HG03196 (cell line): Measurements from ENCODE around the gene AGBL5.
"Not testable (repeated sequence)": the region's sequence is repeated elsewhere in the genome, so short reads cannot be mapped to it uniquely, and the experiment has no call there.

ENCODE experiments used
- ATAC-seq: cut with Tn5 transposase; IDR thresholded peaks from one replicate; pipeline ENCODE4 v1.9.1; 2021; ENCODE audit not compliant: unreplicated experiment

Gene AGBL5

DNA sequence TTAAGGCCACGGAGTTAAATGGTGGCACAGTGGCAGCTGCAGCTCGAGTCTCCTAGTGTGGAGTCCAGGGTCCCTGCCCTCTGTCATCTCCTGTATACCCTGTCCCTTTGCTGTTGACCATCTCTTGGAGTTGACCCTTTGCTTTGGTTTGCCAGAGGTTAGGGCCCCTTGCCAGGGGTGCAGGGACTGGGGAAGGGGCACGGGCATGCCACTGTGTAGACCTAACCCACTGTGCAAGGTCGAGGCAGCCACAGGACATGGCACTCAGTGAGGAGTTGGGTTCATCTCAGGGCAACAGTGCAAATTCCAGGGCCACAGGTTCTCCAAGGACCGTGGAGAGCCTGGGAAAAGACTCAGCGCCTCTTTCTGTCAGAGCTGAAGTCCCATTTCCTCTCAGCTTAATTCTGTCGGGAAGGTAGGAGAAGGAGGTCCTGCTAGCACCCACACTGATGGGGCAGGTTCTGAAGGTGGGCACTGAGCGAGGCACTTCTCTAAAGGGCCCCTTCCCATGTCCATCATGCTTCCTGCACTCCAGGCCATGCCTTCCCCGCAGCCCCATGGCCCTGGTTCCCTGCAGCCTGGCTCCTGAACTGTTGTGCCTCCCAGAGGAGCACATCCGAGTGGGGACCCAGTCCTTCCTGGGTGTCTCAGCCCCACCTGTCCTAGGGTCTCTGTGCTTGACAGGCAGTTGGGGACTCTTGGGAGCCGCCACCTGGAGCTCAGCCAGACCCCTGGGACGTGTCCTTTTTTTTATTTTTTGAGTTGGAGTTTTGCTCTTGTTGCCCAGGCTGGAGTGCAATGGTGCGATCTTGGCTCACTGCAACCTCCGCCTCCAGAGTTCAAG, 37.9 kb downstream of the AGBL5 start:
- ATAC-seq: no peak

DNA sequence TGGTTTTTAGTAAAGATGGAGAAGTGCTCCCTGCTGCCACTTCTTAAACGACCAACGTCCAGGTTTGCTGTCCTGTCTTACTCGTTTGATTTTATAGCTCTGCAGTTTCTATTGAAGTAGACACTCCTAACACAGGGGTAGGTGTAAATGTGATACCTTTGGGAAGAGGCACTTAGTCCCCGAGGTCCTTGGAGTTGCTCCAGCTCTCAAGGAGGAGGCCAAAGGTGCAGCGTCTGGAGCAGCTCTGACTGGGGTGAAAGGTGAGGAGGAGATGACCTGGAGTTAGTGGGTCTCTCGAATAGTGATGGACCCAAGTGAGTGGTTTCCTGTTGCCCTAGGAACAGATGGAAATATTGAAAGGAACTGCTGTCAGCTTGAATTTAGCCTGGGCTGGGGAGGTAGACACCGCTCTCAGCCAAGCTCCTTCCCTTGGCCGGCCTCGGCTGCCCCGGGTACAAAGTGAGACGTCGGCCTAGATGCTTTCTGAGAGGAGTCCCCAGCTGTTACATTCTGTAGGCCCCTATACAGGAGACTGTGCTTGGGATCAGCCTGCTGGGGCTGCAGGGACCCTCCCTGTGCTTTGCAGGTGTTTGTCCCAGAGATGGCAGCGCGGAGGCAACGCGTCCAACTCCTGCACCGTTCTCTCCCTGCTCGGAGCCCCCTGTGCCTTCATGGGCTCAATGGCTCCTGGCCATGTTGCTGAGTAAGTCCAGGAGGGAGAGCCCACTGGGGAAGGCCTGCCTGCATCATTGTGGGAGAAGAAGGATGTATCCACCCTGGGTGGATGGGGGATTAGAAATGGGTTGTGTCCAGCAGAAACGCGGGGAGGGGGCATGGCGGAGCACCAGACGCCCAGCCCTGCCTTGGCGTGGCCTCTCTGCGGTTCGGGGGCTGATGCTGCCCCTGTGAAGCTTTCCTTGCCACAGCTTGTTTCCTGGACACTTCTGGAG, 40.6 kb downstream of the AGBL5 start:
- ATAC-seq: no peak

DNA sequence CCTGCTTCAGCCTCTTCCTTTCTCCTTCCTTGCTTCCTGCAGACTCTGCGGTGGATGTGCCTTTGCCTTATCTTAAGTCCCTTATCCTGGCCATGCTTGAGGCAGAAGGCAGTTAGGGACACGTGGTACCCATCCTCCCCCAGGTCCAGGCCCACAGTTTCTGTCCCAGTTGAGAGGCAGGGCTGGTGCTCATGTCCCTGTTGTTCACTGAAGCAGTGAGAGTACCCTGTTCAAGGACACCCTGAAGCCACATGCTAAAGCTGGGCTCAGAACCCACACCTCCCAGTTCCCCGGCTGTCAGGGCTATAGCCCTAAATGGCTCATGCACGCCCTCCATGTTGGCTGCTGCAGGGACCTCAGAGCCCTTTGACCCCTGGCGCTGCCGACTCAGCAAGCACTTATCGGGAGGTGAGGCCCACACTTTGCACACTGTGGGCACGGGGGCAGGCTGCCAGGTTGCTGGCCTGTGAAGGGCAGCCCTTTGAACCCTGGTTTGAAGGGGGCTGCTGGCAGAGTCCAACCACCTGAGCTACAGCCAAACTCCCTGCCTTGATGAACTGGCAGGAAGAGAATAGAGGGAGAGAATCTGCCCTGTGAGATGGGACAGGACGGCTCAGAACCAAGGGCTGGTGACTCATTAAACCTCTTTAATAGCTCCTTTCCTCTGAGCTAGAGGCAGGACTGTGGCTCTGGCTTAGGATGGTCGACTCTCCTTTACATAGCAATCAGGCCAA, 41.4 kb downstream of the AGBL5 start:
- no peak for ATAC-seq

DNA sequence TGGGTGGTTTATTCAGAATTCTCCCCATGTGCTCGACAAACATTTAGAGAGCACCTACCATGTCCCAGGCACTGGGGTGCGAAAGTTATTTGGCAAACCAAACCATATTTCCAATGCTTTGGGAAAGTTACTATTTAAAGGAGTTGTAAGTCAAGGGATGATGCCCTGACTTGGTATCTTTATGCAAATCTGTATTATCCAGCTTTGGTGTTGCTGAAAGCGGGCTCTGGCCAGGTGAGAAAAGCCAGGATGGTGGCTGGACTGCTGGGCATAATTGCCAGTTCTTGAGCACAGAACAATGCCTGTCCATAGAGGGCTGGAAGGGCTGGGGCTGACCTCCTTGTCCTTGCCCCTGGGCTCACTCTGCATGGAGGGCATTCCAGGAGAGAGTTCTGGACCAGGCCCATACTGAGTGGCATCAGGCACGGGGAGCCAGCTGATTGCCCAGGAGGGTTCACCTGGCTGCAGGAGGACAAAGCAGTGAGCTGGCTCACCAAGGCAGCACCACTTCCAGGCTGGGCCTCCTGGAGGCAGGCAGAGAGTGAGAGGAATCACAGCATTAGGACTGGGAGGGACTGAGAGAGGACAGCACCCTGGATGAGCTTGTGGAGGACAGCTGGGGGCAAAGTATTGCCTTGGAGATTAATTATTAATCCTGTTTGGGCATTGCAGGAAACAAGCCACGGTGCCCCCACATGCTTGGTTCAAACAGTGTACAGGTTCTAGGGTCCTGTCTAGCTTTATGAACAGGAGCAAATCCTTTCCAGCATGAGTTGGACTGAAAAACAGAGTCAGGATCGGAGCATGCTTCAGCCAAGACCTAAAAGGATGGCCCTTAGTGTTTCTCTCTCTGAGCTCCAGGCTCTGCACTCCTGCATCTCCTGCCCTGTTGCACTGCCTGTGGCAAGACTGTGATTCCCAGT, 42.2 kb downstream of the AGBL5 start:
- no peak for ATAC-seq

DNA sequence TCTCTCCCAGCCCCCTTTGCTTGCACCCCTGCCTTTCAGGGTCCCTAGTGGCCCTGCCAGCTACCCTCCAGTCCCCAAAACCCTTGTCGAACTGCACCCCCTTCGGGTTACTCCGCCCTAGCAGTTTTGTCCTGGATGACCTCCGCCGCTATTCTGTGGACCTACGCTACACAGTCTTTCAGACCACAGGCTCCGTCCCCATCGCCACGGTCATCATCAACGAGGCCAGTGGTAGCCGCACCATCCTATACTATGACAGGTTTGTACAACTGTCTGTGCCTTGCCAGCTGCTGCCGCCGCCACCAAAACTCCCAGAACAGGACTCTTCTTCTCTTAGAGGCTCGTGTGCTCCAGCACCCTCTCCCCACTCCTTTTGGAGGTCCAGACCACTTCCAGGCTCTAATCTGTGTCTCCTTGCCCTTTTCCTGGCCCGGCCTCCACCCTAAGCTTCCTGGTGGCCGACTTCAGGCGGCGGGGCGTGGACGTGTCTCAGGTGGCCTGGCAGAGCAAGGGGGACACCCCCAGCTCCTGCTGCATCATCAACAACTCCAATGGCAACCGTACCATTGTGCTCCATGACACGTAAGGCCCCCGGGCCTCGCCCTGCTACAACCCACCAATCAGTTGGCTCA, 43.0 kb downstream of the AGBL5 start:
- ATAC-seq: no peak

DNA sequence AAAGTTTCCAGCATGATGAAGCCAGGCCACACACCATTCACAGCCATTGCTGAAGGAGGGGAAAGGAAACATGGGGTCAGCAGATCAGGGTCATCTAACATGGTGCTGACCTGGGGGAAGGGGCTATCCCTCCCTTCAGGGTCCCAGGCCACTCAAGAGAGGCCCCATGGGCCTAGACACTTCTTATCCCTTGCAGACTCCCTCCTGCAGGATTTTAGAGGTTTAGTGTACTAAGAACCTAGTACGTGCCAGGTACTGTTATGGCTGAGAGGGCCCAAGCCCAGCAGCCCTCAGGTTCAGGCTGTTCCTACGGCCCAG, 43.9 kb downstream of the AGBL5 start:
- ATAC-seq: no peak

DNA sequence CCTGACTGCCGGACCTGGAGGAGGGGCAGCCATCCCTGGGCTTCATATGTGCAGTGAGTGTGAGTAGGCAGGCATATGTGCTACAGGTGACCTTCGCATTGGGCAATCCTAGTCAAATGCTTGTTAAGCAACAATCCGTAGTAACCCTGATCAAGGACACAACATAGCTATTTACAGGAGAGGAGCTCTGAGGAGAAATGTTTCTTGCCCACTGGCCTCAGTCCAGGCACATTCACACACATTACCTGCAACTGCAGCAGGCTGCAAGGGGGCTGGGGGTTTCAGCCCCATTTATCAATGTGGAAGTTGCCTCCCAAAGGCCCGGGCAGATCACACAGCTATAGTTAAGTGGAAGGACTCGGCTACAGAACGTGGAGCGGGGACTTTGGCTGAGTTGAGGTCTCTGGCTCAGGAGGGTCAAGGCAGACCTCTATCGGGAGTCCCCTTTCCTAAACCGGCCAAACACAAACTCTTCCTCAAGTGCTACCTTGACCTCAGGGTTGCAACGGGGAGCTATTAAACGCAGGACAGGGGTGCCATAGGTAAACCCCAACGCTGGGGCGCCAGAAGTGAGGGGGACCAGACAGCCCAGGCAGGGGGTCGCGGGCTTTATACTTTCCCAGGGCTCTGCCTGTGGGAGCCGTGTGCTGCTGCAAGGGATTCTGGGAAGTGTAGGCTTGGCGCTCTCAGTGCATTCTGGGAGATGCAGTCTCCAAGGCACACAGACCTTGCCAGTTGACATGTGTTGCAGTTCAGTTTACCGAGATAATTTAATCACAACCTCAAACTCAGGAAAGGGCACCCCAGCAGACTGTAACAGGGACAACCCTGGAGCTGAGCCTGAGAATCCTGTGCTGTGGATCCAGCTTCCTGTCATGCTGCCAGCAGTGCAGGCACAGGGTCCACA, 44.5 kb downstream of the AGBL5 start:
- ATAC-seq: no peak

DNA sequence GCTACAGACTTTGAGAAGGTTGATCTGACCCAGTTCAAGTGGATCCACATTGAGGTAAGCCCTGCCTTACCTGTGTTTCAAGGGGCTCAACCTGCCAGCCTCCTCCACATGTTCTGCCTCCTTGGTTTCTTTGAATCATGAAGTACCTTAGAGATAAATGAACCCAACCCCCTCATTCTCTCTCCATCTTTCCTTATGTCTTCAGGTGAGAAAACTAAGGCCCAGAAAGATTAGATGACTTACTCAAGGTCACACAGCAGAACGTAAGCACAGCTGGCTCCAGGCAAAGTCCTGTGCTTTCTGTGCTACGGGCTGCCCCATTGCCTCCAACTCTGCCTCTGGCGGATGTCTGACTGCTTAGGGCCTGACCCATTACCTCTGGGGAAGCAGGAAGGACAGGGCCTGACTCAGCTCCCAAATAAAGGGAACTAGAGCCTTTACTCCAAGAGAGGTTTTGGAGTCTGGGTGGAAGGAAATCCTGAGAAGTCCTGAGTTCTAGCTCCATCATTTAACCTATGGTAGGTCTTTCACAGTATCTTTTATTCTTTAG, 45.4 kb downstream of the AGBL5 start:
- ATAC-seq: no peak

DNA sequence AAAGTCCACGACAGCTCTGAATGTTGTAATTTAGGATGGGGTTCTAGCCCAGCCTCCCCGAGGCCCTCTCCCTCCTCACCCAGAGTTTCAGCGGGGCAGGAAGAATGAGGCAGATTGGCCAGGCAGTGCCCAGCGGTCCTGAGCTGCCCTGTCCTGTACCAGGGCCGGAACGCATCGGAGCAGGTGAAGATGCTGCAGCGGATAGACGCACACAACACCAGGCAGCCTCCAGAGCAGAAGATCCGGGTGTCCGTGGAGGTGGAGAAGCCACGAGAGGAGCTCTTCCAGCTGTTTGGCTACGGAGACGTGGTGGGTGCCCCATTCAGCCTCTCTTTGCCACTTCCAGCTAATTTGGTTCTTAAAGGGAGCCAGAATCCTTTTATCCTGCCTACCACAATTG, 45.9 kb downstream of the AGBL5 start:
- no peak for ATAC-seq

DNA sequence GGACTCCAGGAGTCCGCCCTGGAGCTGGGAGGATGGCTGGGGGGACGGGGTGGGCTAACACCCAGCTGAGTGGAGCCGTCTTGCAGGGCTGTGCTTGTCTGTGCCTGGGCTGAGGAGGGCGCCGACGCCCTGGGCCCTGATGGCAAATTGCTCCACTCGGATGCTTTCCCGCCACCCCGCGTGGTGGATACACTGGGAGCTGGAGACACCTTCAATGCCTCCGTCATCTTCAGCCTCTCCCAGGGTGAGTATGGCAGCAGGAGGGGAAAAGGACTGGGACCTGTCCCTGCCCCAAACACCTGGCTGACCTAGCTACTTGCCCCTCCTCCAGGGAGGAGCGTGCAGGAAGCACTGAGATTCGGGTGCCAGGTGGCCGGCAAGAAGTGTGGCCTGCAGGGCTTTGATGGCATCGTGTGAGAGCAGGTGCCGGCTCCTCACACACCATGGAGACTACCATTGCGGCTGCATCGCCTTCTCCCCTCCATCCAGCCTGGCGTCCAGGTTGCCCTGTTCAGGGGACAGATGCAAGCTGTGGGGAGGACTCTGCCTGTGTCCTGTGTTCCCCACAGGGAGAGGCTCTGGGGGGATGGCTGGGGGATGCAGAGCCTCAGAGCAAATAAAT, 48.0 kb downstream of the AGBL5 start:
- ATAC-seq: no peak

DNA sequence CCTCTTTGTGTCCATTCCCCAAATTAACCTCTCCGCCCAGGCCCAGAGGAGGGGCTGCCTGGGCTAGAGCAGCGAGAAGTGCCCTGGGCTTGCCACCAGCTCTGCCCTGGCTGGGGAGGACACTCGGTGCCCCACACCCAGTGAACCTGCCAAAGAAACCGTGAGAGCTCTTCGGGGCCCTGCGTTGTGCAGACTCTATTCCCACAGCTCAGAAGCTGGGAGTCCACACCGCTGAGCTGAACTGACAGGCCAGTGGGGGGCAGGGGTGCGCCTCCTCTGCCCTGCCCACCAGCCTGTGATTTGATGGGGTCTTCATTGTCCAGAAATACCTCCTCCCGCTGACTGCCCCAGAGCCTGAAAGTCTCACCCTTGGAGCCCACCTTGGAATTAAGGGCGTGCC, 48.6 kb downstream of the AGBL5 start:
- no peak for ATAC-seq

DNA sequence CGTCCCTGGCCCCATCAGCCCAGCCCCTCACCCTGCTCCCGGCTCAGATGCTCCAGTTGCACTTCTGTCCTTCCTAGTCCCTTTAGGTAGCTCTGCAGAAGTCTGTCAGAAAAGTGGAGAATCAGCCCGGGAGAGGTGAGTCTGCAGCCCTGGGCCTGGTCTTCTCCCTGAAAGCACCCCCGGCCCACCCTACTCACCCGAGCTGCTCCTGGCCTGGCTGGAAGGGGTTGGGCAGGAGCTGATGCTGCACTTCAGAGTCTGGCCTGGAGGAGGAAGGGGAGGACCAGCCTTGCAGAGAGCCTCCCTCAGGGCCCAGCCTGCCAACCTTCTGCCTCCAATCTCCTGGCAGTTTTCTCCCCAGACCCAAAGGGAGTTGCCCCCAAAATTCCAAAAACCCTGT, 50.9 kb downstream of the AGBL5 start:
- ATAC-seq: no peak

DNA sequence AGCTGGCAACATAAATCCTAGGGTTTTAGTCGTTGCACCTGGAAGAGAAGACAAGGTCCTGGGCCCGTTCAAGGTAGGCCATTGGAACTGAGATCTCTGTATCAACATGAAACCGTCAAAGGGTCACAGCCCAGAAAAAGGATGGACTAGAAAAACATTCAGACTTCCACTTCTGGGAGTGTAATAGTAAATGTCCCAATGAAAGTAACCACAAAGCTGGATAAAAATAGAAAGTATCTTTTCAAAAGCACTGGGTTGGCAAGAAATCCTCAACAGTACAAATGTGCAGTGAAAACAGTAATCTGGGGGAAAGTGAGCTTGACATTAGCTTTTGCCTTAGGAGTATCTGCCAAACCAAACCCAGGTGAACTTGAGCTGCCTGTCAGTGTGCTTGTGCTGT, 54.5 kb downstream of the AGBL5 start:
- ATAC-seq: no peak

DNA sequence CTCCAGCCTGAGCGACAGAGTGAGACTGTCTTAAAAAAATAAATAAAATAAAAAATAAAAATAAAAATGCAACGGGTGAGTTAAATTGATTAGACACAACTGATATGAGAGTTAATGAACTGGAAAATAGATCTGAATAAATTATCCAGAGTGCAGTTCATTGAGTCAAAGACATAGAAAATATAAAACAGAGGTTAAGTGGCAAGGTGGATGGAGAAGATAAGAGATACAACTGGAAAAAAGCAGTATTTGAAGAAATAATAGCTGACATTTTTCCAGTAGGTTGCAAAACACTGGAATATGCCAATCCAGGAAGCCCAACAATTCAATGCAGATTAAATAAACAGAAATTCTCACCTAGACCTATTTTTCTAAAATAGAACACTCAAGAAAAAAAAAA, 56.8 kb downstream of the AGBL5 start:
- ATAC-seq: no peak

DNA sequence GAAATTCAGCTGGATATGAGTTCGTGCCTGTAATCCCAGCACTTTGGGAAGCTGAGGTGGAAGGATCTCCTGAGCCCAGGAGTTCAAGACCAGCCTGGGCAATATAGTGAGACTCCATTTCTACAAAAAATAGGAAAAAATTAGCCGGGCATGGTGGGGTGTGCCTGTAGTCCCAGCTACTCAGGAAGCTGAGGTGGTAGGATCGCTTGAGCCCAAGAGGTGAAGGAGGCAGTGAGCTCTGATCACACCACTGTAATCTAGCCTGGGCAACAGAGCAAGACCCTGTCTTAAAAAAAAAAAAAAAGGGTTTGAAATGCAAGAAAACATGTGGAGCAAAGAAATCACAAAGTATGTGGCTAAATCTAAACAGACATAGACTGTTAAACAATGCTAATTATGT, 57.6 kb downstream of the AGBL5 start:
- ATAC-seq: no peak

DNA sequence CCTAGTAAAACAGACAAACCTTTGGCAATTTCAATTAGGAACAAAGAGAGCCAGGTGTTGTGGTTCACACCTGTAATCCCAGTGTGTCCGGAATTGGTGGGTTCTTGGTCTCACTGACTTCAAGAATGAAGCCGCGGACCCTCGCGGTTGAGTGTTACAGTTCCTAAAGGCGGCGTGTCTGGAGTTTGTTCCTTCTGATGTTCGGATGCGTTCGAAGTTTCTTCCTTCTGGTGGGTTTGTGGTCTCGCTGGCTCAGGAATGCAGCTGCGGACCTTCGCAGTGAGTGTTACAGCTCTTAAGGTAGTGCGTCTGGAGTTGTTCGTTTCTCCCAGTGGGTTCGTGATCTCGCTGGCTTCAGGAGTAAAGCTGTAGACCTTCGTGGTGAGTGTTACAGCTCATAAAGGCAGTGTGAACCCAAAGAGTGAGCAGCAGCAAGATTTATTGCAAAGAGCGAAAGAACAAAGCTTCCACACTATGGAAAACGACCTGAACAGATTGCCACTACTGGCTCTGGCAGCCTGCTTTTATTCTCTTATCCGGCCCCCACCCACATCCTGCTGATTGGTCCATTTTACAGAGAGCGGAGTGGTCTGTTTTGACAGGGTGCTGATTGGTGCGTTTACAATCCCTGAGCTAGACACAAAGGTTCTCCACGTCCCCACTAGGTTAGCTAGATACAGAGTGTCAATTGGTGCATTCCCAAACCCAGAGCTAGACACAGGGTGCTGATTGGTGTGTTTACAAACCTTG, 59.3 kb downstream of the AGBL5 start:
- not testable (repeated sequence) for ATAC-seq

DNA sequence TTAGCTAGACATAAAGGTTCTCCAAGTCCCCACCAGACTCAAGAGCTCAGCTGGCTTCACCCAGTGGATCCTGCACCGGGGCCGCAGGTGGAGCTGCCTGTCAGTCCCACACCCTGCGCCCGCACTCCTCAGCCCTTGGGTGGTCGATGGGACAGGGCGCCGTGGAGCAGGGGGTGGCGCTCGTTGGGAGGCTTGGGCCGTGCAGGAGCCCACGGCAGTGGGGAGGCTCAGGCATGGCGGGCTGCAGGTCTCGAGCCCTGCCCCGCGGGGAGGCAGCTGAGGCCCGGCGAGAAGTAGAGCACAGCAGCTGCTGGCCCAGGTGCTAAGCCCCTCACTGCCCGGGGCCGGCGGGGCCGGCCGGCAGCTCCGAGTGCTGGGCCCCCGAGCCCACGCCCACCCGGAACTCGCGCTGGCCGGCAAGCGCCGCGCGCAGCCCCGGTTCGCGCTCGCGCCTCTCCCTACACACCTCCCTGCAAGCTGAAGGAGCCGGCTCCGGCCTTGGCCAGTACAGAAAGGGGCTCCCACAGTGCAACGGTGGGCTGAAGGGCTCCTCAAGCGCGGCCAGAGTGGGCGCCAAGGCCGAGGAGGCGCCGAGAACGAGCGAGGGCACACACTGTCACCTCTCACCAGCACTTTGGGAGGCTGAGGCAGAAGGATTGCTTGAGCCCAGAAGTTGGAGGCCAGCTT, 60.1 kb downstream of the AGBL5 start:
- ATAC-seq: not testable (repeated sequence)
